HG02678 (cell line): ENCODE measurements around the gene TMEM184B.

Experiments
- ATAC-seq: cut with Tn5 transposase; IDR thresholded peaks from one replicate; pipeline ENCODE4 v1.9.1; 2021; ENCODE audit warnings: mild to moderate bottlenecking, moderate library complexity; ENCODE audit not compliant: unreplicated experiment

TMEM184B gene

DNA sequence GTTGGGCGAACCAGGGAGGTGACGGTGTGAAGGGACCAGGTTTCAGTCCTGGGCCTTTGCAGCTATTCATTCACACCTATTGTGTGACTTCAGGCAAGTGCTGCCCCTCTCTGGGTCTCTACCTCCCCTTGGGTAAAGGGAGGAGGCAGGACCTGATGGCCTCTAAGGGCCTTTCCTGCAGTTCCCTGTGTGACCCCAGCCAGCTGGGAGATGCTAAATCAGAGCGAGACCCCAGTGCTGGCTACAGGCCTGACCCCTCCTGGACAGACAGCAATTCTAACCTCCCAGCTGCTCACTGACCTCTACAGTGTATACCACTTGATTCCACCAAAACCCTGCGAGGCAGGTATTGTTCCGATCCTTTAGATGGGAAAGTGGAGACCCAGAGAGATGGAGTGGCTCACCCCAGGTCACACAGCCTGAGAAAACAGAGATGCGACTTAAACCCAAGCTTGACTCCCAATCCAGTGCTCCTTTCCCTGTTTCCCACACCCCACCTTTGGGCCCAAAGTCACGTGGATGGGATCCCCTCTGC is 64.8 kb downstream of the TMEM184B start:
- ATAC-seq, result no peak

DNA sequence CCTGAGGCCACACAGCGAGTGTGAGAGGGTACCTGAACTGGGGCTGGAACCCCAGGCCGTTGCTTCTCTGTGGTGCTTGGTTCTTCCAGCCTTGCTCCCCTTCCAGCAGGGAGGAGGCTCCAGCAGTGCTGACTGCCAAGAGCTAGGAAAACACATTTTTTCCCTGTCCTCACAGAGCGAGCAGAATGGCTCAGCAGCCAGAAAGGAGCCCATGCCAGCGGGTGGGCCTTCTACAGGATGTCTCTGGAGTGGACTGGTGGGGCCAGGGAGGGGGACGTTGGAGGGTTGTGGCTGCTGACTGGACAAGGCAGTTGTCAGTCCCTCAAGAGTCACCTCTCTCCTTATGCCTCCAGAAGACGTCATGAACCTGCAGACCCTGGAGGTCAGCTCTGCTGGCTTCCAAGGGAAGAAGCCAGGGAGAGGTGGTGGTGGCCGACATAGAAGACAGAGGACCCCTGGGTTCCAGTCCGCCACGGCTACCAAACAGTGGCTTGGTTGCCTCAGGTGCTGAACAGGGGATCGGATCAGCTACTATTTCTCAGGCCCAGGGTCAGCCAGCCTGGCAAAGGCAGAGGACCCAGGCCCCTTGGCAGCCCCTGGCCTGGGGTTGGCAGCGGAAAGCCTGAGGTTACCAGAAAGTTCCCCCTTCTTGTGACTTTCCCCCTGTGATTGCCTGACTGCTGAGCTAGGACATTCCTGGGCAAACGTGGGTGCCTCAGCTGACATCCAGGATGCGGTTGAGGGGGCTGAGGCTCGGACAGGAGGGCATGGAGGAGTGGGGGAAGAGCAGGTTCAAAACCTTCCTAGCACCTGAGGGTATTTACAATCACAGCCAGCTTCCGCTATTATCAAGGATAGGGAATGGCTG is 67.3 kb downstream of the TMEM184B start:
- no peak for ATAC-seq

DNA sequence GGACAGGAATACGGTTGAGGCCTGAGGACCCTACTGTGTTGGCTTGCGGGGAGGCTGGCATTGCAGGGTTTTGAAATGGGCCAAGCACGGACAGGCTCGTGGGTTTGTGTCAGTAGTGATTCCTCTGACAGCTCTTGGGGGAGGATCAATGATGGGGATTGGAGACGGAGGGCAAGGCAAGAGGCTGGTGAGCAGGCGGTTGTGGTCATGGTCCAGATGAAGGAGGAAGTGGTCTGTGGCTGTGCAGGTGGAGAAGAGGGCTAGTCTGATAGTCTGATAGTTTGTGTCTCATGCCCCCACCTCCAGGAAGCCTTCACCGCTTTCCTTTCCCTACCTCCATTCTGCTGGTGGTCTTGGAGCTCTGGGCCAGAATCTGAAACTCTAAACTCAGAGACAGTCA is 68.0 kb downstream of the TMEM184B start:
- ATAC-seq, result no peak

DNA sequence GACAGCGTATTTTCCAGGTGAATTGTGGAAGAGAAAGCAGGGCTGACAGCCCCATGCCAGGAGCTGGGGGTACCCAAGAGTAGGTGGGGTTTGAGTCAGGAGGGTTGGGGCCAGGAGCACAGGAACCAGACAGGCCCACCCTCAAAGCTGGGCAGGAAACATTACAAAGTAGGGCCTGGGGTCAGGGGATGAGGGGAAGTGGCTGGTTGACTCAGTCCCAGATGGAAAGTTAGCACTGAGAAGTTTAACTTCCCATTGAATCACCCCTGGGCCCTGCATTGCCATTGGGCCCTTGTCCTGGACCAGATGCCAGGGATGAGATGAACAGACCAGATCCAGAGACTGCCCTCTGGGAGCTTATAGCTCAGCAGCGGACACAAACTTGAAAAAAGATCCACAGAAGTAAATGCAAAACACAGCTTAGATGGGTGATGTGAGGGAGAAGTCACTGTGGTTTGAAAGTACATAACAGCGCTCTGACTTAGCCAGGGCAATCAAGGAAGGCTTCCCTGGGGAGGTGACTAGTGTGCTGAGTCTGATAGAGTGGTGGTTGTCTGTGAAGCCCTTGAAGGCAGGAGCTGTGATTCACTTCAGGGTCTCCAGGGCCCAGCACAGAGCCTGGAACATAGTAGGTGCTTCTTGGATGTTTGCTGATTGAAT is 68.8 kb downstream of the TMEM184B start:
- no peak for ATAC-seq

DNA sequence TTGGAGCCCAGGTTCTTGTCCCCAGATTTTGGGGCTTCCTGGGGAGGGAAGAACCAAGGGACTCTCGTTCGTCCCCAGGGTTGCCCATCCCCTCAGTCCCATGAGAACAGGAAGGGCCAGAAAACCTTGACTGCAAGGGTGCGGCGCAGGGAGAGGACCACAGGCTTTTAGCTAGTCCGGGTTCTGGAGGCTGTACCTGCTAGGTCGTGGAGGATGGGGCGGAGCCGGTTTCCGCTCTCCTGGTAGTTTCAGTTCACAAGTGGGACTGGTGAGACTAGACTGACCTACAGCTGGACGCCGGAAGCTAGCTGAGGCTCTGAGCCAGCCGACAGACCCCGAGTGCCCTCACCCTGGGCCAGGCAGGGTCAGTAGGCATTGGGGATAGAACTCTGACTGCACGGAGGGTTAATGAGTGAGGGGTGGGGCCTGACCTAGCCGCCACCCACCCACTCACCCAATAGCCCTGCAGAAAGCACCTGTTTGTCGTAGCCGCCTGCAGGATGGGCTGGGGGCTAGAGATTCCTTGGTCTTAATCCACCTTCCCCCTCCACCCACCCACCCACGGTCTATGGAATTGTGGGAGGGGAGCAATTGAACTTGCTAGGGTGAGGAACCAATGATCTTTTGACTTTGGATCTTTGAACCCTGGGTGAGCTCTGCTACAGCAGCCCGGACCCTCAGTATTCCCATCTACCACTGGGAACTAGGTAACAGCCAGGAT is 69.6 kb downstream of the TMEM184B start:
- no peak for ATAC-seq

DNA sequence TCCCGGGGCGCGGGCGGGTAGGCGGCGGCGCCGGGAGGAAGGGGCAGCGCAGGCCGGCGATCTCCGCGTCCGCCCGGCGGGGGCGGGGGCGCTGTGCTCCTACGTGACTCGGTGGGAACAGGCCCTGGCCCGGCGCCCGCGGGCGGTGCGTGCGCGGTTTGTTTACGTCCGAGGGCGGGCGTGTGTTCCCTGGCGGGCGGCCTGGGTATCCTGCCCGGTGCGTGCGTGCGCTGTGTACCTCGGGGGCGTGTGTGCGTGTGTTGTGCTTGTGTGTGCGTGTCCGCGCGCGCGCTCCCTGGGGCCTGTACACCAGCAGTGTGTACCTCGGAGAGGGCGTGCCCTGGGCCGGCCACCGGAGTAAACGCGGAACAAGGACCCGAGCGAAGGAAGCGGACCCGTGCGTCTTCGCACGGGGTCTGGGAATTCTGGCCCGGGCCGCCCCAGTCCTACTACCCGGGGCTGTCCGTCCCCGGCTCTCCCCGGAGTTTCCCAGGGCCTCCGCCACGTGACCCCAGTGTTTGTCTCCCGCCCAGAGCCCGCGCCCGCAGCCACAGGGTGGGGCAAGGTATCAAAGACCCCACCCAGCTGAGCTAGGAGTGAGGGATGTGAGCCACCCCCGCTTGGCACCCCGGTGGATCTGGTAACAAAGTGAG is 70.2 kb downstream of the TMEM184B start:
- peak; percentile 24 for ATAC-seq

DNA sequence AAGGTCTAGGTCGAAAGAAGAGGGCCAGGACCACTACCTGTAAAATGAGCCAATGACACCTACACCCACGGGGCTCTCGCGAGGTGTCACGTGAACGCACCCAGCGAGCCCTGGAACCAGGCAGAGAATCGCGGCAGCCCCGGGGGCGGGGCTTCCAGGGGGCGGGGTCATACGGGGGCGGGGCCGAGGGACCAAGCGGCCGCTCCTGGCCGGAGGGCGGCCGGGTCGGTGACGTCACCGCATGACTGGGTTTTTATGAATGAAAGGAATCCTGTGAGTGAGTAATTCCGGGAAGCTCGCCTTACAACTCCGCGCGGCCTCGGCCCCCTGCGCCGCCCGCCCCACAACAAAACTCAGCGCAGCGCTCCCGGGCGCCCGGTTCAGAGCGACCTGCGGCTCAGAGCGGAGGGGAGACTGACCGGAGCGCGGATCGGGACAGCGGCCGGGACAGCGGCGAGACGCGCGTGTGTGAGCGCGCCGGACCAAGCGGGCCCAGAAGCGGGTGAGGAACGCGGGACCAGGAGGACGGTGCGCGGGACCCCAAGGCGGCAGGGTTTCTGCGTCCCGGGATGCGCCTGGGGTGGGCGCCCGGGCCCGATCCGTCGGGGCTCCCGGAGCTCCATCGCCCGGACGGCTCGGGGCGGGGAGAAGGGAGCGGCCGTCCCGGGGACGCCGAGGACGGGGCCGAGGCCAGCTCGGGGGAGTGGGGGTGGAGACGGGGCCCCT is 70.9 kb downstream of the TMEM184B start, which contains the start of gene MAFF:
TSS of gene MAFF (plus strand) at position 284 of the 726 bp plus-strand sequence. CDS start 11,860 bp downstream, outside the sequence.
- peak; percentile 64 for ATAC-seq

DNA sequence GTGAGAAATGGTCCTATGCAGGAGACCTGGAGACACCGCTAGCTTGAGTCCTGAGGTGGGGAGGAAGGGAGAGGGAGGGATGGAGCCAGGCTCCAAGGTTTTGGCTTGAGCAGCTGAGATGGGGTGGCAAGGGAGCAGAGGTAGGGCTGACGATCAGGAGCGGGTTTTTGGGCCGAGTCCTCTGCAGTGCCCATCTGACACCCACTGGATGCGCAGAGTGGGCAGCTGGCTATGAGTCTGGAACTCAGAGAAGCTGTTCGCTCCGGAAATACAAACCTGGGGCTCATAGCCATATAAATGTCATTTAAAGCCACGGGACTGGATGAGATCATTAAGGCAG is 71.5 kb downstream of the TMEM184B start:
- ATAC-seq, result no peak

DNA sequence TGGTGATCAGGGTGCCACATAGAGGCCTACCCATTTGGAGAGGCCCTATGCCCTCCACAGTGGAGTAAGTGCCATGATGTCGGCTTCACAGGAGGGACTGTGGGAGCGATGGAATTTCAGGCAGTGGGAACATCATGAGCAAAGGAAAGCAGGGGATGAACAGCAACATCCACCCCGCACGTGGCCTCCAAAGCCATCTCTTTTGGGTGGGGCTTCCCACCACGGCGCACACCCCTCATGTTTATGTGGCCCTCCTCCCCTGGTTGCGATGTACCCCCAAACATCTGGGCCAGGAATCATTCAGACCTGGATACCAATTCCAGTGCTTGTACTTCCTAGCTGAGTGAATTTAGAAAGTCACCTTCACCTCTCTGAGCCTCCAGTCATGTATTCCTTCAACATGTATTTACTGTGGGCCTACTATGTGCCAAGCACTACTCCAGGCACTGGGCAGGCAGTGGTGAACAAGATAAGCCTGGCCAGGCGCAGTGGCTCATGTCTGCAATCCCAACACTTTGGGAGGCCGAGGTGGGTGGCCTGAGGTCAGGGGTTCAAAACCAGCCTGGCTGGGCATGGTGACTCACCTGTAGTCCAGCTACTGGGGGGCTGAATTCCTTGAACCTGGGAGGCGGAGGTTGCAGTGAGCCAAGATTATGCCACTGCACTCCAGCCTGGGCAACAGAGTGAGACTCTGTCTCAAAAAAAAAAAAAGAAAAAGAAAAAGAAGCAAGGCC is 72.8 kb downstream of the TMEM184B start:
- no peak for ATAC-seq

DNA sequence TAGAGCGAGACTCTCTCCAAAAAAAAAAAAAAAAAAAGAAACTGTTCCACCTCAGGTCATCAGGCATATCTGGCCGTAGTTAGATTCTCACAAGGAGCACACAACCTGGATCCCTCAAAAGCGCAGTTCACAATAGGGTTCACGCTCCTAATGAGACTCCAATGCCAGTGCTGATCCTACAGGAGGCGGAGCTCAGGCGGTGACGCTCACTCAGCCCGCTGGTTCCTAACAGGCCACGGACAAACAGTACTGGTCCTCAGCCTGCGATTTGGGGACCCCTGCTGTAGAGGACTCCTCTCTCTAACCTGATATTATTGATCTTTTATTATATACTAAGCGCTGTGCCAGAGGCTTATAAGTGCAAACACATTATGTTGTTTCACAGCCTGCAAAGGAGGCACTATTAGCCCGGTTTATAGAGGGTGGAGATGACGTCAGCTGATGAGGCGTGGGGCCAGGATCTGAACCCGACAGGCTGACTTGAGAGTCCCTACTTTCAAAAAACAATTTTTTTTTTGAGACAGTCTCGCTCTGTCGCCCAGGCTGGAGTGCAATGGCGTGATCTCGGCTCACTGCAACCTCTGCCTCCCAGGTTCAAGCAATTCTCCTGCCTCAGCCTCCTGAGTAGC is 75.9 kb downstream of the TMEM184B start:
- ATAC-seq, result no peak

DNA sequence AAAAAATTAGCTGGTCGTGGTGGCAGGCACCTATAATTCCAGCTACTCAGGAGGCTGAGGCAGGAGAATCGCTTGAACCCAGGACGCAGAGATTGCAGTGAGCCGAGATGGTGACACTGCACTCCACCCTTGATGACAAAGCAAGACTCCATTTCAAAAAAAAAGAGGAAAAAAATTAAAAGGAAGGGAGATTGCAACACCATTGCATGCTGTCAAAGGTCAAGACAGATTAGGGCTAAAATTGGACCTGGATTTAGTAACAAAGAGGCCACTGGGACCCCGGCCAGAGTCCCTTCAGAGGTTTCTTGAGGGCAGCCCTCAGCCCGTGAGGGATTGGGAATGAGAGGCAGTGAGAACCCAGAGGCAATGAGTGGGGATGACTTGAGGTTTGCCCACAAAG is 79.2 kb downstream of the TMEM184B start:
- no peak for ATAC-seq

DNA sequence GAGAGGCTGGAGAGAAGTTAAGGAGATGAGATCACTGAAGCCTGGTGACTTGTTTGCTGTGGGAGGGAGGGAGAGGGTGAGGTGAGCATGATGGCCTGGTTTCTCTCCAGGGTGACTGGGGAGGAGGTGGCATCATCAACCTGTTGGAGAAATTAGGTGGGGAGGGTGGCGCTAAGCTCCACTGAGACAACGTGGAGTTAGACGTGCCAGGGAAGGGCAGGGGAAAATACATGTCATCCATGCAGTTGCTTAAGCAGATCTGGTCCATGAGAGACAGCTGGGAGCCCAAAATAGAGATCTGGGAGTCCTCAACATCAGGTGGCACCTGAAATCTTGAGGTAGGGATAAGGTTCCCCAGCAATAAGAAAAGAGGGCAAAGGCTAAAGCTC is 80.3 kb downstream of the TMEM184B start:
- no peak for ATAC-seq

DNA sequence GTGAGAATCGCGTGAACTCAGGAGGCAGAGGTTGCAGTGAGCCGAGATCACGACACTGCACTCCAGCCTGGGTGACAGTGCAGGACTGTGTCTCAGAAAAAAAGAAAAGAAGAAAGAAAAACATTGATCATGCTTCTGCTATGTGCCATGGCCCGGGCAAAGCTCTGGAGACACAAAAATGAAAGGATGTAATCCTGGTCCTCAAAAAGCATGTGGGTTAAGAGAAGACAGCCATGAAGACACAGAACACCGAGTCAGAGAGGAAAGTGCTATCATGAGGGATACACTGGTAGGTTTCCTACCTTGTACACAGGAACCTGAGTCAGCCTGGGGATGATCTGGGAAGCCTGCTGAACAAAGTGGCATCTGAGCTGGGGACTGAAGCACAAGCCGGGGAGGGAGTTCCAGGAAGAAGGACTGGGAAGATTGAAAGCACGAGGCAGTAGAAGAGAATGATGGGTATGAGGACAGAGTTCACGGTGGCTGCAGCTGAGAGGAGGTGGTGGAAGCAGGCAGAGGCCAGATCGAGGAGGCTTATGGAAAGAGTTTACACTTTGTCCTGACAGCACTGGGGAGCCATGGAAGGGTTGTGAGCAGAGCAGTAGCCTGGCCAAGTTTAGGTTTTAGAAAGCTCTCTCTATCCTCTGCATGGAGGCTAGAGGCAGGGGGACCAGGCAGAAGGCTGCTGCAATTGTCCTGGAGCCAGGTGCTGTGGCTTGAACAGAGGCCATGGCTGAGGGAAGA is 80.9 kb downstream of the TMEM184B start:
- no peak for ATAC-seq

DNA sequence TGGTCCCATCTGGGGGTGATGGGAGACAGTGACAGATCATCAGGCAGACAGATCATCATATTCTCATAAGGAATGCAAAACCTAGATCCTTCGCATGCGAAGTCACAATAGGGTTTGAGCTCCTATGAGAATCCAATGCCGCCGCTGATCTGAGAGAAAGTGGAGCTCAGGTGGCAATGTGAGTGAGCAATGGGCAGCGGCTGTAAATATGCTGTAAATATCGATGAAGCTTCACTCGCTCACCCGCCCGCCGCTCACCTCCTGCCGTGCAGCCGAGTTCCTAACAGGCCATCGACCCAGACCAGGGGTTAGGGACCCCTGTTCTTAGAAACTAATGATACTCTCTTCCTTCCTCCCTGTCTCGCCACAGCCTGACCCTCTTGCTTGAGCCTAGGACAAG is 81.8 kb downstream of the TMEM184B start:
- no peak for ATAC-seq

DNA sequence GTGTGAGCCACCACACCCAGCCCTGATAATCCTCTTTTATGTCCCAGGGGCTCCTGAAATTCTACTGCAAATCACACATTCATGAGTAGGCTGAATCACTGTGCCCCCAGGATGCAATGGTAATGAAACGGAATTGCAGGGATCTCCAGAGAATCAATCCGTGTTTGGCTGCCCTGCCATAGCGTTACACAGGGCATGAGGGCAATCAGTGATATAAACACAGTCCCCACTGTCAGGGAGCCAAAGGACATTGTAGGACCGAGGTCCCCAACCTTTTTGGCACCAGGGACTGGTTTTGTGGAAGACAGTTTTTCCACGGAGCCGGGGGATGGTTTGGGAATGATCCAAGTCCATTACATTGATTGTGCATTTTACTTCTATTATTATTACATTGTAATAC is 82.2 kb downstream of the TMEM184B start:
- ATAC-seq, result no peak

DNA sequence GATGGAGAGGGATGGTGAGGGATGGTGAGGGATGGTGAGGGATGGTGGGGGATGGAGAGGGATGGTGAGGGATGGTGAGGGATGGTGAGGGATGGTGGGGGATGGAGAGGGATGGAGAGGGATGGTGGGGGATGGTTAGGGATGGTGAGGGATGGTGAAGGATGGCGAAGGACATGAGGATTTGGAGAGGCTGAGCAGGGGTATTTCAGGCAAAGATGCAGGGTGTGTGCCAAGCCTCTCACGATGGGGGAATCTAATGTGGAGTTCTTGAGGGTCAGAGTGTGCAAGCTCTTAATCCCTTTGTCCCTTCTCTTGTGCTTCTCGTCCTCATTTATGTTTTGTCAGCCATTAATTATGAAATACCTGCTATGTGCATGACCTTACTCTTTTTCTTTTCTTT is 83.7 kb downstream of the TMEM184B start:
- ATAC-seq, result no peak

DNA sequence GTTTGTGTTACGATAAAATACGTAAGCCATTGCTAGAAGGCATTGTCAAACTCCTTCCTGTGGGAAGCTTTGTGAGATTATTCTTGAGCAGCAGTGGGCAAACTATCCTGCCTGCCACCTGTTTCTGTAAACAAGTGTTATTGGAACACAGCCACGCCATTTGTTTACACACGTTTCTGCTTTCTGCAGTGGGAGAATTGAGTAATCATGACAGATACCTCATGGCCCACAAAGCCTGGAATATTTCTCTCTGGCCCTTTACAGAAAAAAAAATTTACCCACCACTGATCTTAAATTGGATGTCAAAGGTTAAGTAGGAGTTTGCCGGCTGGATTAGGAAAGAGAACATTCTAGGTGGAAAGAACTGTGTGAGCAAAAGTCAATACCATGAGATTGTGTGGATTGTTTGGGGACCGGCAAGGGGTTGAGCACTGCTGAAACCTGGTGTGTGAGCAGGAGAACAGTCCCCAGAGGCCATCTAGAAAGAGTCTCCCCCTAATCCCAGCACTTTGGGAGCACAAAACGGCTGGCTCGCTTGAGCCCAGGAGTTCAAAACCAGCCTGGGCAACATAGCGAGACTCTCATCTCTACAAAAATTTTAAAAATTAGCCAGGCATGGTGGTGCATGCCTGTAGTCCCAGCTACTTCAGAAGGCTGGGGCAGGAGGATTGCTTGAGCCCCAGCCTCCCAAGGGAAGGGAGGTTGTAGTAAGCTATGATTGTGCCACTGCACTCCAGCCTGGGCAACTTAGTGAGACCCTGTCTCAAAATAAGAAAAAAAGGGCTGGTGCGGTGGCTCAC is 85.2 kb downstream of the TMEM184B start:
- no peak for ATAC-seq

DNA sequence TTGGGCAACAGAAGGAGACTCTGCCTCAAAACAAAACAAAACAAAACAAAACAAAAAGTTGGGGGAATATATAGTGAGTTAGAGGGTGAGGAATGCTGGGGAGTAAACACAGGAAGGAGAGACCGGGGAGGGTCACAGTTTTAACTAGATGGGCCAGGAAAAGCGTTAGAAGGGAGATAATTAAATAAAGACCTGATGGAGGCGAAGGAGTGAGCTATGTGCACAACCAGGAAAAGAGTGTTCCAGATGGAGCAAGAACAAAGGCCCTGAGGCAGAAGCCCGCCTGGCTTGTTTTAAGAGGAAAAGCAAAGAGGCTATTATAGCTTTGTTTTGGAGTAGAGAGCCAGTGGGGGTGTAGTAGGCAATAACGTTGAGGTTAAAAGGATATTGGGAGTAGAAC is 86.4 kb downstream of the TMEM184B start:
- ATAC-seq, result no peak
